DMS153 treated with DMSO at 0.1 percent for 48 hours (cell line): ENCODE measurements around the gene TRIM71.
"Not testable (repeated sequence)": the region's sequence is repeated elsewhere in the genome, so short reads cannot be mapped to it uniquely, and the experiment has no call there.

Experiments used
- DNase-seq: peaks from one replicate; lab custom pipeline; 2025; ENCODE audit not compliant: unreplicated experiment; lab: John Stamatoyannopoulos, UW

The TRIM71 gene

GRCh38 chr3:32817558-32818228, at the start of gene TRIM71:
TRIM71 (plus strand) TSS chr3:32817997; CDS start chr3:32818081, 84 bp downstream.
- no peak for DNase-seq

GRCh38 chr3:32778389-32778788, 39.4 kb upstream of the TRIM71 start:
- DNase-seq: no peak

DNA sequence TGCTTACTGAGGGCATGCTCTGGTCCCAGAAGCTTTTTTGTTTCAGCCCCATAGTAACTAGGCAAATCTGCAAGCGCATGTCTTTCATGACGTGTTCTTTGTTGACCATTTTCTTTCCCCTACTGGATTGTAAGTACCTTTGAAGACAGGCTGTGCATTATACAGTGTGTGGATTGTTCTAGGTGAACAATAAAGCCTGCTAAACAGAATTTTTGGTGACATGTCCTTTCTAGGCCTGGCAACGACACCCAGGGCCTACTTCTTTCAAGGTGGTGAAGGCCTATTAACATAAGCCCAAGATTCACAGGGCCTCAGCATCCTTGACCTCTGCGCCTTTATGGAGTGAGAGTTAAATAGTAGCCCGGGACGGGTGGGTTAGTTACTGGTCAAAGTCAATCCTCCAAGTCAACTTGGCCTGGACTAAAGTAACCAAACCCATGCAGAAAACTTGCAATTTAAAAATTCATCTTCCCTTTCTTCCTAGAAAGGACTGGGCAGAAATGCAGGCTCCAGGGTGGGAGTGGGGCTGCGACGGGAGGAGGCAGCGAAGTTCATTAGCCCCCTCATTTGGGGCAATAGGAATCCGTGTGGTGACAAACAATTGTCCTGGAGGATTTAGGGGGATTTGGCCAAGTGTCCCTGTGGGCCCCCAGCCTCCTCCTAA, 37.6 kb upstream of the TRIM71 start:
- no peak for DNase-seq

- DNase-seq: no peak
Measured at GRCh38 chr3:32780735-32781210, 37.0 kb upstream of the TRIM71 start.

DNA sequence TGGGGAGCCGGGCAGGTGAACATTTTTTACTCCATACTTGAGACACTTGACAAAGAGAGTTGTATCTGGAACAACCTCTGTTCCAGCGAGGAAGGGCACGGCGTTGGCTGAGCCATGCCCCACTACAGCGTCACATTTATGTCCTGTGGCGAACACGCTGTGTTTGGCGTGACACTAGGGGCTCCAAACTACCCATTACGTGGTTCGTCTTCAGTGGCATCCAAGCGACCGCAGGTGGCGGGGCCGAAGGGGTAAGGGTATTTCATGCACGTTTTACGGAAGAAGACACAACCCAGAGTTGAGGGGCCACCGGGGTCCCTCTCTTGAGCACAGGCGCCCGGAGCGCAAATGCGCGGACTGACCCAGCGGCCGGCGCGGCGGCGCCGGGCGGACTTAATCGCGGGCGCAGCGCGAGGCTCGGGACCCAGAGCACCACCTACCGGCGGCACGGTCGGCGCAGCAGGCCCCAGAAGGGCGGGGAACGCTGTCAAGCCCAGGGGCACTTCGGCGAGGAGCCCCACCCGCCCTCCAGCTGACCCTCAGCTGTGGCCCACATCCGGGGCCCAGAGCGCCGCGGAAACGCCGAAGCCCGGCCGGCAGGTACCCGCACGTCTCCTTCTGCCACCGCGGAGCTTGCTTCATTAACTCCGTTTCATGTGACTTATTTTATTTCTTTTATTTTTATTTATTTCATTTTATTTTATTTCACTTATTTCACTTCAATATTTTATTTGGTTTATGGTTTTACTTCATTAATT, 36.4 kb upstream of the TRIM71 start:
- peak; percentile 4 for DNase-seq

DNA sequence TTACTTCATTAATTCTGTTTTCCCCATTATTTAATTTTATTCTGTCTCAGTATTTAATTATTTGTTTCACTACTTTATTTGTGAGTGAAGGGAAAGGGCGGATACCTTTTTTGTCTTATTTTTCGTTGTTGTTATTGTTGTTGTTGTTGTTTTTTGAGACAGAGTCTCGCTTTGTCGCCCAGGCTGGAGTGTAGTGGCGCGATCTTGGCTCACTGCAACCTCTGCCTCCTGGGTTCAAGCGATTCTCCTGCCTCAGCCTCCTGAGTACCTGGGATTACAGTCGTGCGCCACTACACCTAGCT, 35.9 kb upstream of the TRIM71 start:
- DNase-seq: not testable (repeated sequence)

- no peak for DNase-seq
Measured at GRCh38 chr3:32782407-32782806, 35.4 kb upstream of the TRIM71 start.

- no peak for DNase-seq
Measured at GRCh38 chr3:32791833-32792232, 26.0 kb upstream of the TRIM71 start.

DNA sequence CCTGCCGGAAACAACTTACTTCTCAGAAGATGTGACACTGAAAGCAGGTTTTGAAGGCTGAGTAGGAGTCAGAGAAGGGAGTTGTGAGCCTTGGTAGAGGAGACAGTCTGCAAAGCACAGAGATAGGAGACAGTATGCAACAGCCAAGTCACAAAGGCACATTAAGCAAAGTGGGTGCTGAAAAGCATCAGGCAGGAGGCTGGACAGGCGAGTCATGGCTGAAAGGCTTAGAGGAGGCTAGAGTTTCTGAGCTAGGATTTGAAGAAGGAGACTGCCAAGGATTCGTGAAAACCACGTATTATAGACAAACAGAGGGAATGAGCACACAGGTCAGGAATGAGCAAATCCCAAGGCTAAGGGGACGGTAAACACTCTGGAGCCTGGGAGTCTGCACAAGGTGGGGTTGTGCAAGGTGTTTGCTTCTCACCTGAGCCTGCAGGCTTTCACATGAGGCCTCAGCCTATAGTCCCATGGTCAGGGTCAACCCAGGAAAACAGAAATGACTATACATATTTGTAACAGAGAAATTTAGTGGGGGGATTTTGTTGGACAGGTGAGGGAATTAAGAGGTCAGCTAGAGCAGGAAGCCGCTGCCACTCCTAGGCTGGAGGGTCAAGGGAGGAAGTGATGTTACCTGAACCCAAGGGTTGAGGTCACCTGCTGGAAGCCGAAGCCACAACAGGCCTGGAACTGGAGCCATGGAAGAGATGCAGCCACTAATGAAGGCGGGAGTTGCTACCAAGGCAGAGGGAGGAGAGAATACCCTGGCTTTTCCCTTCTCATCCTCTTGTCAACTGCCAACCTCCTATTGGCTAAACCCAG, 23.1 kb upstream of the TRIM71 start:
- DNase-seq: no peak

- DNase-seq: not testable (repeated sequence)
Measured at GRCh38 chr3:32796384-32796950, 21.3 kb upstream of the TRIM71 start.

DNA sequence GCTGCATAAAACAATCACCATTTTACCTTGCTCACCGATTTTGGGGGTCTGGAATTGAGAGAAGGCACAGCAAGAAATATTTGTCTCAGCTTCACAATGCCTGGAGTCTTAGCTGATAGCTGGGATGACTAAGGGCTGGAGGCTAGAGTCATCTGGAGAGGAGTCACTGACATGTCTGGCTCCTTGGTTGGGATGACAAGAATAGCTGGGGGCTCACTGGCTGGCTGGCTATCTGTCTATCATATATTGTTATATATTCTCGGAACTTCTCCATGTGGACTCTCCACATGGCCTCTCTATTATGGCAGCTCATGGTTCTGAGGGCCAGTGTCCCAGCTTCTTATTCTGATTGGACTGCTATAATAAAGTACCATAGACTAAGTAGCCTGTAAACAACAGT, 20.0 kb upstream of the TRIM71 start:
- DNase-seq: no peak

DNA sequence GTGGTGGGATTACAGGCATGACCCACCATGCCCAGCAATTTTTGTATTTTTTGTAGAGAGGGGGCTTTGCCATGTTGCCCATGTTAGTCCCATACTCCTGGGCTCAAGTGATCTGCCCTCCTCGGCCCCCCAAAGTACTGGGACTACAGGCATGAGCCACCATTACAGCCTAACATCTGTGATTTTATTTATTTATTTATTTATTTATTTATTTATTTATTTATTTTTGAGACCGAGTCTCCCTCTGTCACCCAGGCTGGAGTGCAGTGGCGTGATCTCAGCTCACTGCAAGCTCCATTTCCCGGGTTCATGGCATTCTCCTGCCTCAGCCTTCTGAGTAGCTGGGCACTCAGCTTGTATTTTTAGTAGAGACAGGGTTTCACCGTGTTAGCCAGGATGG, 16.4 kb upstream of the TRIM71 start:
- not testable (repeated sequence) for DNase-seq

DNA sequence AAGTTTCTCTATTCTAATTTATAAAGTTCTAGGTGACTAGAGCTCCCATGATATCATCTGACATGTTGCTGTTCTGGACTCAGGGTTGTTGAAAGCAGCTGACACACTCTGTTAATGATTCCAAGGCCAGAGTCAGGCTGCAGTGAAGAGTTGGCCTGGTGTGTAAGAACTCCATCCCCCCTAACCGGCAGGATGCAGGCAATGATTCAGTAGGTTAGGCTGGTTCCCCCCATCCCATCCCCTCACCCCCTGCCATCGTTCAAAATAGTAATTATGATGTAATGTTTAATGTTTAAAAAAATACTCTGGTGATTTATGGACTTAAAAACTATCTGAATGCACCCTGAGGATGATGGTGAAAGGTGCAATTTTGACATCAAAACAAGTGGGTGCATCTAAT, 4.6 kb upstream of the TRIM71 start:
- DNase-seq: no peak

DNA sequence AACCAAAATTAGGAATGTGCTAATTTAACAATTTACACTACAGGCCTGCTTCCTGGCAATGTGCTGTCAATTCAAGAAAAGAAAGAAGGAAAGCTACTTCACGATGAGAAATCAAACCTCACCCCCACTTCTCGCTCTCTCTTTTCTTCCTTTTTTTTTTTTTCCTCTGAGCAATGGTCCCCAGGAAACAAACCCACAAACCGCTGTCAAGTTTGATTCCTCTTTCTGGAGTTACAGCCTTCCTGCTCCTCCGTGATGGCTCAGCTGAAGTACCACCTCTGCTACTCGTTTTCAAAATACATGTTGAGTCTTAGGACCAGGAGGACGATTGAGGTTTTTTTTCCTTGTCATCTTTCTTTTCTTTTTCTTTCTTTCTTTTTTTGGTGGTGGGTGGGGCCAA, 3.4 kb upstream of the TRIM71 start:
- no peak for DNase-seq

- DNase-seq: no peak
Measured at GRCh38 chr3:32815841-32816438, 1.9 kb upstream of the TRIM71 start.

- DNase-seq: no peak
Measured at GRCh38 chr3:32816439-32817256, 1.1 kb upstream of the TRIM71 start.

- DNase-seq: no peak
Measured at GRCh38 chr3:32817257-32817557, 590 bp upstream of the TRIM71 start.

GRCh38 chr3:32818229-32818969, 602 bp downstream of the TRIM71 start:
- no peak for DNase-seq

GRCh38 chr3:32818970-32819511, 1.2 kb downstream of the TRIM71 start:
- DNase-seq: no peak
